GM12878 (cell line): ENCODE measurements around the gene P3H1. TPM values are rescaled to one million over a fixed set of nuclear protein-coding genes. Genes with fewer than 3 reads are reported as not detected.

Experiments
- ATAC-seq: fragments of 200-7000 bp; cut with Tn5 transposase; 3 replicates; pipeline ENCODE4 v1.9.1; 2020; ENCODE audit warnings: mild to moderate bottlenecking, moderate library complexity
- BruUV-seq: library from RNA; stranded (reverse); fragments of 400-500 nt; replicated peaks from 2 replicates; lab custom pipeline; 2021; lab: Mats Ljungman, UMichigan
- CTCF ChIA-PET: fragments of 300-600 bp; sonication (Branson Sonifier 250); formaldehyde crosslinking; extraction: SDS; loops from one replicate; lab custom pipeline; 2021; ENCODE audit warnings: inconsistent platforms; lab: Yijun Ruan, JAX
- POLR2A ChIA-PET: fragments of 350-600 bp; formaldehyde crosslinking; extraction: SDS; loops from one replicate; lab custom pipeline; 2021; ENCODE audit warnings: inconsistent platforms; lab: Charles Lee
- RAD21 ChIA-PET: fragments of 300-600 bp; sonication (Branson Sonifier 250); formaldehyde crosslinking; loops from one replicate; lab custom pipeline; 2023; ENCODE audit warnings: antibody characterized with exemption; ENCODE audit not compliant: unreplicated experiment; lab: Charles Lee
- SMC1A ChIA-PET: fragments of 300-600 bp; sonication (Branson Sonifier 250); formaldehyde crosslinking; loops from one replicate; lab custom pipeline; 2023; ENCODE audit not compliant: unreplicated experiment, uncharacterized antibody; lab: Charles Lee
- DNase-seq: peaks from one replicate; pipeline ENCODE4 v3.0.0-alpha.2; 2011; ENCODE audit warnings: low read depth, low spot score
- FAIRE-seq: peaks from 3 replicates; lab custom pipeline; 2011; peaks lifted over from hg19 to GRCh38; lab: Jason Lieb, UNC
- H2AFZ ChIP-seq: 2 replicates; pipeline ENCODE4 v1.6.0; 2011; ENCODE audit warnings: low read depth, low read length, control low read depth; ENCODE audit not compliant: control insufficient read depth
- H3K27ac ChIP-seq: 2 replicates; pipeline ENCODE4 v1.5.1; 2011; ENCODE audit warnings: control low read depth; ENCODE audit not compliant: control insufficient read depth, insufficient read depth
- H3K27me3 ChIP-seq, 2 experiments: replicated peaks in 1 of 2; 2 replicates each; pipeline versions ENCODE4 v1.6.0 to v1.6.1; 2011; ENCODE audit warnings: low read length in 1 of 2; ENCODE audit not compliant: control insufficient read depth in 2 of 2, insufficient read depth in 2 of 2
- H3K36me3 ChIP-seq, 2 experiments: 2 replicates each; pipeline ENCODE4 v1.5.1; 2011; ENCODE audit warnings: low read length in 1 of 2; ENCODE audit not compliant: control insufficient read depth in 2 of 2, insufficient read depth in 2 of 2
- H3K4me1 ChIP-seq: 2 replicates; pipeline ENCODE4 v1.6.1; 2011; ENCODE audit warnings: mild to moderate bottlenecking, low read length, moderate library complexity, mixed read lengths; ENCODE audit not compliant: control insufficient read depth, insufficient read depth
- H3K4me2 ChIP-seq: 2 replicates; pipeline ENCODE4 v1.6.0; 2011; ENCODE audit warnings: control low read depth; ENCODE audit not compliant: control insufficient read depth, insufficient read depth
- H3K4me3 ChIP-seq: fragments of 200-600 bp; sonication (generic); 2 replicates; pipeline ENCODE4 v1.5.1; 2016
- H3K79me2 ChIP-seq: 2 replicates; pipeline ENCODE4 v1.6.0; 2011; ENCODE audit warnings: low read length; ENCODE audit not compliant: control insufficient read depth, insufficient read depth
- H3K9ac ChIP-seq: 2 replicates; pipeline ENCODE4 v1.8.0; 2011; ENCODE audit warnings: low read length, control low read depth, mixed read lengths; ENCODE audit not compliant: control insufficient read depth, insufficient read depth
- H3K9me3 ChIP-seq: replicated peaks from 3 replicates; pipeline ENCODE4 v1.5.1; 2011; ENCODE audit warnings: mild to moderate bottlenecking, low read length; ENCODE audit not compliant: control insufficient read depth, insufficient read depth
- H4K20me1 ChIP-seq: 2 replicates; pipeline ENCODE4 v1.6.0; 2011; ENCODE audit not compliant: control insufficient read depth, insufficient read depth
- BCL11A ChIP-seq: IDR thresholded peaks from 2 replicates; pipeline ENCODE4 v1.6.1; 2011; ENCODE audit warnings: low read depth, low read length
- ESRRA ChIP-seq: IDR thresholded peaks from 2 replicates; pipeline ENCODE4 v1.6.1; 2012; ENCODE audit warnings: mild to moderate bottlenecking, low read length, improper control_type of control experiment
- GABPA ChIP-seq: IDR thresholded peaks from 2 replicates; pipeline ENCODE4 v1.6.1; 2014; ENCODE audit warnings: antibody characterized with exemption, low read depth, mild to moderate bottlenecking, inconsistent platforms
- KAT2A ChIP-seq: conservative IDR thresholded peaks from 2 replicates; pipeline ENCODE4 v1.6.1; 2011; ENCODE audit warnings: low read depth, low read length; ENCODE audit not compliant: control insufficient read depth
- MTA3 ChIP-seq: IDR thresholded peaks from 2 replicates; pipeline ENCODE4 v1.6.1; 2012; ENCODE audit warnings: low read length, inconsistent platforms, borderline replicate concordance
- TBL1XR1 ChIP-seq: IDR thresholded peaks from 2 replicates; pipeline ENCODE4 v1.6.1; 2012; ENCODE audit warnings: low read depth, low read length, improper control_type of control experiment
- WRNIP1 ChIP-seq: IDR thresholded peaks from 2 replicates; pipeline ENCODE4 v1.6.1; 2011; ENCODE audit warnings: low read depth, low read length, improper control_type of control experiment, borderline replicate concordance
- WGBS: methylation state at CpG from one replicate; pipeline ENCODE4 v1.1.6; 2016; ENCODE audit warnings: low lambda C conversion rate; ENCODE audit not compliant: insufficient replicate concordance, insufficient coverage; ENCODE audit errors: missing lambda C conversion rate; 5-methylcytosine and 5-hydroxymethylcytosine counted together
- in situ Hi-C: fragments of 300-500 bp; cut with MboI; formaldehyde crosslinking; loops from 9 replicates; pipeline ENCODE4 v1.14.3; 2018; ENCODE audit warnings: mixed read lengths
- intact Hi-C: fragments of 100-400 bp; cut with micrococcal nuclease; formaldehyde crosslinking; loops from one replicate; pipeline ENCODE4 v1.14.2; 2022; ENCODE audit not compliant: unreplicated experiment
- polyA plus RNA-seq, 11 experiments: library from polyadenylated mRNA; depleted of rRNA in 4 of 11; unstranded in 6 of 11; stranded (reverse) in 5 of 11; fragments of >200 nt; fragmentation: Nextera tagmentation in 4 of 11; fragmentation: Illumina TruSeq in 1 of 11; extraction: Ambion mirVana in 4 of 11; extraction: Trizol in 1 of 11; gene quantifications; 1 replicate in 1 of 11; 2 replicates in 10 of 11; pipeline versions ENCODE4 v1.2.1 to v1.2.3, GENCODE V29; 2011 to 2016; ENCODE audit warnings: inconsistent platforms in 2 of 11, missing spikeins in 2 of 11, low read depth in 1 of 11
- total RNA-seq, 4 experiments: library from RNA; depleted of rRNA in 3 of 4; stranded (reverse); fragments of >200 nt in 3 of 4; fragmentation: Illumina TruSeq in 1 of 4; extraction: Trizol in 1 of 4; gene quantifications; 2 replicates each; pipeline versions ENCODE4 v1.2.1 to v1.2.3, GENCODE V29; 2013 to 2021
- TF ChIP-seq, protein P1 (sequence below): IDR thresholded peaks from 2 replicates; pipeline ENCODE4 v1.6.1; 2012; ENCODE audit warnings: improper control_type of control experiment, low read depth, low read length; ENCODE audit not compliant: insufficient replicate concordance
- TF ChIP-seq, protein P2 (sequence below): fragments of 450-650 bp; IDR thresholded peaks from 2 replicates; pipeline ENCODE4 v1.6.1; 2016; ENCODE audit warnings: mild to moderate bottlenecking, moderate library complexity, borderline replicate concordance

Gene P3H1
- total and polyA plus RNA-seq, 10 of the 15 experiments (the other 5 are each of a cell fraction or from before 2014, with no cell fraction given): 0.72 to 42.4 (median 26.0) TPM

DNA sequence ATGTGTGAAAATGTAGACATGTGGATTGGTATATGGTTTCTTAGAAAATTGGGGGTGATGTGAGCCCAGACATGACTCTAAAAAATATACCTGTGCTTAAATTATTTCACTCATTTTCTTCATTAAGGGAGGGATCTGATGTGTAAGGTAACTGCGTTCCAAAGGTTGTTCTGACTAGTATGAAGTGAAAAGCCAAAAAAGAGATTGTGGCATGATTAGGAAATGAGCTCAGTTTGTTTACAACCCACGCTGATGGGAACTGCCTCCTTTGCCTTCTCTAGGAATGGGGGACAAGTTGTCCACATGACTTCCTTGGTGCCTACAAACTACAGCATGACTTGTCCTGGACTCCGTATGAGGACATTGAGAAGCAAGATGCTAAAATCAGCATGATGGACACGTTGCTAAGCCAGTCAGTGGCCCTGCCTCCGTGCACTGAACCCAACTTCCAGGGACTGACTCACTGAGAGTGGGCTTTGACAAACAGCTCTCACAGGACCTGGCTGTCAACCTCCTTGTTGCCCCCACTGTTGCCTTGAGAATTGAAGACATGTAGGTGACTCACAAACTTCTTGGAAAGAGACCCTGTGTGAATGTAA, 8.2 kb upstream of the P3H1 start (continued):
- TF ChIP-seq, protein P1, sequence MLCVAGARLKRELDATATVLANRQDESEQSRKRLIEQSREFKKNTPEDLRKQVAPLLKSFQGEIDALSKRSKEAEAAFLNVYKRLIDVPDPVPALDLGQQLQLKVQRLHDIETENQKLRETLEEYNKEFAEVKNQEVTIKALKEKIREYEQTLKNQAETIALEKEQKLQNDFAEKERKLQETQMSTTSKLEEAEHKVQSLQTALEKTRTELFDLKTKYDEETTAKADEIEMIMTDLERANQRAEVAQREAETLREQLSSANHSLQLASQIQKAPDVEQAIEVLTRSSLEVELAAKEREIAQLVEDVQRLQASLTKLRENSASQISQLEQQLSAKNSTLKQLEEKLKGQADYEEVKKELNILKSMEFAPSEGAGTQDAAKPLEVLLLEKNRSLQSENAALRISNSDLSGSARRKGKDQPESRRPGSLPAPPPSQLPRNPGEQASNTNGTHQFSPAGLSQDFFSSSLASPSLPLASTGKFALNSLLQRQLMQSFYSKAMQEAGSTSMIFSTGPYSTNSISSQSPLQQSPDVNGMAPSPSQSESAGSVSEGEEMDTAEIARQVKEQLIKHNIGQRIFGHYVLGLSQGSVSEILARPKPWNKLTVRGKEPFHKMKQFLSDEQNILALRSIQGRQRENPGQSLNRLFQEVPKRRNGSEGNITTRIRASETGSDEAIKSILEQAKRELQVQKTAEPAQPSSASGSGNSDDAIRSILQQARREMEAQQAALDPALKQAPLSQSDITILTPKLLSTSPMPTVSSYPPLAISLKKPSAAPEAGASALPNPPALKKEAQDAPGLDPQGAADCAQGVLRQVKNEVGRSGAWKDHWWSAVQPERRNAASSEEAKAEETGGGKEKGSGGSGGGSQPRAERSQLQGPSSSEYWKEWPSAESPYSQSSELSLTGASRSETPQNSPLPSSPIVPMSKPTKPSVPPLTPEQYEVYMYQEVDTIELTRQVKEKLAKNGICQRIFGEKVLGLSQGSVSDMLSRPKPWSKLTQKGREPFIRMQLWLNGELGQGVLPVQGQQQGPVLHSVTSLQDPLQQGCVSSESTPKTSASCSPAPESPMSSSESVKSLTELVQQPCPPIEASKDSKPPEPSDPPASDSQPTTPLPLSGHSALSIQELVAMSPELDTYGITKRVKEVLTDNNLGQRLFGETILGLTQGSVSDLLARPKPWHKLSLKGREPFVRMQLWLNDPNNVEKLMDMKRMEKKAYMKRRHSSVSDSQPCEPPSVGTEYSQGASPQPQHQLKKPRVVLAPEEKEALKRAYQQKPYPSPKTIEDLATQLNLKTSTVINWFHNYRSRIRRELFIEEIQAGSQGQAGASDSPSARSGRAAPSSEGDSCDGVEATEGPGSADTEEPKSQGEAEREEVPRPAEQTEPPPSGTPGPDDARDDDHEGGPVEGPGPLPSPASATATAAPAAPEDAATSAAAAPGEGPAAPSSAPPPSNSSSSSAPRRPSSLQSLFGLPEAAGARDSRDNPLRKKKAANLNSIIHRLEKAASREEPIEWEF: no peak
- TF ChIP-seq TBL1XR1: no peak
- TF ChIP-seq MTA3: no peak
- TF ChIP-seq BCL11A: no peak
- TF ChIP-seq WRNIP1: no peak
- no peak for TF ChIP-seq ESRRA
- no peak for TF ChIP-seq GABPA

DNA sequence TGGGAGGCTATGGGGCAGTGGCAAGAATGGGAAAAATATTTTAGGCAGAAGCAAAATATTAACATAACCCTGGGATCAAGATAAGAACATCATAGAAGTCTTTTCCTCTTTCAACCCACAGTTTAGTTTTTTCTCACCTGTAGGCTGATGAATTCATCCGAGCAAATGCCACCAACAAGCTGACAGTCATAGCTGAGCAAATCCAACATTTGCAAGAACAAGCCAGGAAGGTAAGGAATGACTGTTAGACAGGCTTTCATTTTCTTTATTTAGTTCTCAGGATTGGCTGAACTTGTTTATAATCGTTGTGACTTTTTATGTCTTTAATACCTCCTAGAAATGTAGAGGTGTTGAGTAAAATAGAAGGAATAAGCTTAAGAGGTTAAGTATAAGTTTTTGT, 6.6 kb upstream of the P3H1 start:
- Histone ChIP-seq H3K4me2 (no peak overlapping the region), H4K20me1 (no peaks in the 10 kb centered on the region), H3K36me3 (peaks cover 10 to 28% of the 10 kb centered on the region in 2 experiments), H3K27ac (no peak overlapping the region), H3K9ac (no peak overlapping the region), H3K27me3 (no peaks in the 10 kb centered on the region), H3K9me3 (no peaks in the 10 kb centered on the region), H3K4me1 (no peaks in the 10 kb centered on the region; the same call in 1 of the 2 replicates), H2AFZ (no peak overlapping the region), H3K4me3 (no peak overlapping the region), H3K79me2 (peaks cover 22% of the 10 kb centered on the region)
- FAIRE-seq (no peak), ATAC-seq (no peak), DNase-seq (no peak)
- BruUV-seq: no TSS peak
- TF ChIP-seq KAT2A: no peak
- TF ChIP-seq, protein P2, sequence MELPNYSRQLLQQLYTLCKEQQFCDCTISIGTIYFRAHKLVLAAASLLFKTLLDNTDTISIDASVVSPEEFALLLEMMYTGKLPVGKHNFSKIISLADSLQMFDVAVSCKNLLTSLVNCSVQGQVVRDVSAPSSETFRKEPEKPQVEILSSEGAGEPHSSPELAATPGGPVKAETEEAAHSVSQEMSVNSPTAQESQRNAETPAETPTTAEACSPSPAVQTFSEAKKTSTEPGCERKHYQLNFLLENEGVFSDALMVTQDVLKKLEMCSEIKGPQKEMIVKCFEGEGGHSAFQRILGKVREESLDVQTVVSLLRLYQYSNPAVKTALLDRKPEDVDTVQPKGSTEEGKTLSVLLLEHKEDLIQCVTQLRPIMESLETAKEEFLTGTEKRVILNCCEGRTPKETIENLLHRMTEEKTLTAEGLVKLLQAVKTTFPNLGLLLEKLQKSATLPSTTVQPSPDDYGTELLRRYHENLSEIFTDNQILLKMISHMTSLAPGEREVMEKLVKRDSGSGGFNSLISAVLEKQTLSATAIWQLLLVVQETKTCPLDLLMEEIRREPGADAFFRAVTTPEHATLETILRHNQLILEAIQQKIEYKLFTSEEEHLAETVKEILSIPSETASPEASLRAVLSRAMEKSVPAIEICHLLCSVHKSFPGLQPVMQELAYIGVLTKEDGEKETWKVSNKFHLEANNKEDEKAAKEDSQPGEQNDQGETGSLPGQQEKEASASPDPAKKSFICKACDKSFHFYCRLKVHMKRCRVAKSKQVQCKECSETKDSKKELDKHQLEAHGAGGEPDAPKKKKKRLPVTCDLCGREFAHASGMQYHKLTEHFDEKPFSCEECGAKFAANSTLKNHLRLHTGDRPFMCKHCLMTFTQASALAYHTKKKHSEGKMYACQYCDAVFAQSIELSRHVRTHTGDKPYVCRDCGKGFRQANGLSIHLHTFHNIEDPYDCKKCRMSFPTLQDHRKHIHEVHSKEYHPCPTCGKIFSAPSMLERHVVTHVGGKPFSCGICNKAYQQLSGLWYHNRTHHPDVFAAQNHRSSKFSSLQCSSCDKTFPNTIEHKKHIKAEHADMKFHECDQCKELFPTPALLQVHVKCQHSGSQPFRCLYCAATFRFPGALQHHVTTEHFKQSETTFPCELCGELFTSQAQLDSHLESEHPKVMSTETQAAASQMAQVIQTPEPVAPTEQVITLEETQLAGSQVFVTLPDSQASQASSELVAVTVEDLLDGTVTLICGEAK: no peak
- intact Hi-C loops: no loop called here
- WGBS: 71% methylated on average over 2 of the region's 2 CpGs
- CTCF ChIA-PET: interaction anchor here (1.2 to 2.4 kb wide), 2 partner anchors 140 to 300 kb away, joined by 4 to 15 read pairs; no protein-coding TSS in a partner anchor
- in situ Hi-C loops: no loop called here
- SMC1A ChIA-PET: no interaction called here
- POLR2A ChIA-PET: interaction anchor here (0.5 to 0.6 kb wide), 2 partner anchors 9 to 59 kb away, joined by 4 to 5 read pairs; no protein-coding TSS in a partner anchor
- RAD21 ChIA-PET: interaction anchor here (2.5 kb wide), 1 partner anchor 301 kb away, joined by 13 read pairs; no protein-coding TSS in a partner anchor
